Memory B cell (primary cell): ENCODE data around the gene UBE2O.

ENCODE experiments used
- ATAC-seq: fragments of 150-1000 bp; cut with Tn5 transposase; 2 replicates; pipeline ENCODE4 v1.10.0; 2021; ENCODE audit warnings: low read depth, mild to moderate bottlenecking, moderate library complexity
- DNase-seq, 2 donors: peaks; one replicate each; pipeline ENCODE4 v3.0.0; 2022; ENCODE audit warnings: low spot score in 2 of 2
- H3K27ac Mint-ChIP-seq: one replicate; pipeline ENCODE4 v1.8.0; 2022; ENCODE audit warnings: mild to moderate bottlenecking, moderate library complexity, mixed read lengths
- H3K27me3 Mint-ChIP-seq: one replicate; pipeline ENCODE4 v1.8.0; 2022; ENCODE audit warnings: mixed read lengths
- H3K36me3 Mint-ChIP-seq: one replicate; pipeline ENCODE4 v1.8.0; 2022; ENCODE audit warnings: mild to moderate bottlenecking, mixed read lengths
- H3K4me1 Mint-ChIP-seq: one replicate; pipeline ENCODE4 v1.8.0; 2022; ENCODE audit warnings: mixed read lengths
- H3K4me3 Mint-ChIP-seq: one replicate; pipeline ENCODE4 v1.8.0; 2022; ENCODE audit warnings: mild to moderate bottlenecking, moderate library complexity, mixed read lengths
- H3K9me3 Mint-ChIP-seq: one replicate; pipeline ENCODE4 v1.8.0; 2022; ENCODE audit warnings: mixed read lengths

UBE2O gene

DNA sequence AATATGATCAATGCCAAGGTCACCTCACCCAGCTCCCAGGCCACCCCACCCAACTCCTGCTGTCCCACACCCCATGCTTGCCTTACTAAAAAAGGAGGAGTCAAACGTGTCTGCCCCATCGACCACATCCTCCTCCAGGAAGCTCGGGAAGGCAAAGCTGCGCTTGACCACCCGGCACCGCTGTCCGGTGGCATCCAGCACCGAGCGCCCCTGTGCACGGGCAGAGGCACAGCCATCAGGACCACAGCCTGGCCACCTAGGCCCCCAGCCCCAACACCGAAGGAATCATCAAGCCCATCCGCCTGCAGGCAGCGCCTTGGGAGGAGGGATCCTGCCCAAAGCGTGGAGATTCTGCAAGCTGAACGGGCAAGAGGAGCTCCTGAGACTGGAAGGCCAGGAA is 24.6 kb upstream of the UBE2O start:
- no peak overlapping the region for H3K4me3 Mint-ChIP-seq
- H3K36me3 Mint-ChIP-seq: peaks cover 28% of the 10 kb centered on the region
- H3K9me3 Mint-ChIP-seq: no peaks in the 10 kb centered on the region
- no peaks in the 10 kb centered on the region for H3K27me3 Mint-ChIP-seq
- peaks cover 28% of the 10 kb centered on the region for H3K4me1 Mint-ChIP-seq
- H3K27ac Mint-ChIP-seq: no peak overlapping the region
- no peak for DNase-seq
- no peak for ATAC-seq

DNA sequence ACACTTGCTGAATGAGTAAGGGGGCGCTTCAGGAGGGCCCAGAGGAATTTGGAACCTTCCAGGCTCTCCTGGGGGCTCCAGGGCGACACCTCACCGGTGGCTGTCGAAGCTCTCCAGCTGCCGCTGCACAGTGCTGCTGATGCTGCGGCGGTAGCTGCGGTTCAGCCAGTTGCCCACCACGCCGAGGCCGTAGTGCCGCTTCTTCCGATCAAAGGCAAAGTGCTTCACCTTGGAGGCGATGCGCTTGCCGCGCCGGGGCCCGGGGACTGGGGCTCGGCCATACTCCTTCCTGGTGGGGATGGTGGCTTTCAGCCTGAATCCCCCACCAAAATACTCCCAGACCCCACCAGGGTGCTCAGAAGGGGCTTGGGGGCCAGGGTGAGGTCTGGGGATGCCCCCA is 23.8 kb upstream of the UBE2O start:
- H3K4me1 Mint-ChIP-seq: peaks cover 25% of the 10 kb centered on the region
- no peak for DNase-seq
- H3K36me3 Mint-ChIP-seq: peaks cover 31% of the 10 kb centered on the region
- no peak overlapping the region for H3K4me3 Mint-ChIP-seq
- no peak for ATAC-seq
- no peaks in the 10 kb centered on the region for H3K27me3 Mint-ChIP-seq
- no peaks in the 10 kb centered on the region for H3K9me3 Mint-ChIP-seq
- H3K27ac Mint-ChIP-seq: no peak overlapping the region

DNA sequence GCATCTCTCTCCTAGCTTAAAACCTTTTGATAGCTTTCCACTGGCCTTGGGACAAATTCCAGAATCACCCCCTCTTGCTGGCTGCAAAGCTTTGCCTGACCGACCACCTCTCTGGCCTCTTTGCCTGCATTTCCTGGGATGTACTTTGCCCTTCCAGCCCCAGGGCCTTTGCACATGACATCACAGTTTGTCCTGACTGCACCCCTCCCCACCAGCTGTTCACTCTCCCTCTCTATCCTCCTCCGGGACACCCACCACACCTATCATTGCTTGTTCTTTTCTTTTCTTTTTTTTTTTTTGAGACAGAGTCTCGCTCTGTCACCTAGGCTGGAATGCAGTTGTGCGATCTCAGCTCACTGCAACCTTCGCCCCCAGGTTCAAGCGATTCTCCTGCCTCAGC is 22.4 kb upstream of the UBE2O start:
- Mint-ChIP-seq H3K27ac (peak overlapping the region; percentile 66), H3K9me3 (no peaks in the 10 kb centered on the region), H3K4me1 (peaks cover 26% of the 10 kb centered on the region), H3K4me3 (no peak overlapping the region), H3K27me3 (no peaks in the 10 kb centered on the region), H3K36me3 (peaks cover 35% of the 10 kb centered on the region)
- DNase-seq (no peak), ATAC-seq (no peak)

DNA sequence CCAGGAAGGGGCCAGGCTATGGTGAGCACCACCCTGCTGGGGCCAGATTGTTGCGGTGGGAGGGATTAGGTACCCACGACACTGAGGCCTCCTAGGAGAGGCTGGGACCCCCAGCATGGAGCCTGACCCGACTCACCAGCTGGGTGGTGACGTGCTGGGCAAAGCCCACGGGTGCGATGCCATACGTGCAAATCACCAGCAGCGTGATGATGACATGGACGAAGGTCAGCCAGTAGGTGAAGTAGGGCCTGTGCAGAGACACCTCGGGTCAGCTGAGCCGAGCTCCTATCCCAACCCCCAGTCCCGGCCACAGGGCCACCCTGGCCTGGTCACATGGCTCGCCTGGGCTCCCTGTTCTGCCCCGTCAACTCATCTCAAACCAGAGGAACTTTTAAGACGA is 21.9 kb upstream of the UBE2O start:
- H3K9me3 Mint-ChIP-seq: no peaks in the 10 kb centered on the region
- ATAC-seq: no peak

DNA sequence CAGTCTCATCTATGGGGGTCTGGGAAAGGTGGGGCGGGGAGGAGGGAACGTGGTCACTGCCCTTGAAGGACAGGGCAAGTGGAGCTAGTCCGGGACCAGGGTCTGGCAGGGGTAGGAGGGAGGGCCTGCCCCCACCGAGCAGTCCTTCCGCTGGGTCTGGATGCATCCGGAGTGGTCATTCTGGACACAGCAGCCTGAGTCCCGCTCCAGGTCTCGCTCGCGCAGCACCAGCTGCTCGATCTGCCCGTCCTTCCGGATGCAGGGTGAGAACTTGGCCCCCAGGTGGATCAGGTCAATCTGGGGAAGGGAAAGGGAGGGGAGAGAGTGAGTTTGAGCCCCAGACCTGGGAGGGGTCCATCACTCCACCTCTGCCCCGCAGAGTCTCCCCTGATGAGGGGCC is 21.3 kb upstream of the UBE2O start:
- H3K27ac Mint-ChIP-seq: no peak overlapping the region
- ATAC-seq: no peak
- peaks cover 25% of the 10 kb centered on the region for H3K4me1 Mint-ChIP-seq
- H3K4me3 Mint-ChIP-seq: no peak overlapping the region
- peaks cover 33% of the 10 kb centered on the region for H3K36me3 Mint-ChIP-seq
- H3K9me3 Mint-ChIP-seq: no peaks in the 10 kb centered on the region
- no peak for DNase-seq
- no peaks in the 10 kb centered on the region for H3K27me3 Mint-ChIP-seq

More for the DNA sequence above, 21.9 kb upstream of the UBE2O start:
- no peaks in the 10 kb centered on the region for H3K27me3 Mint-ChIP-seq
- peaks cover 35% of the 10 kb centered on the region for H3K36me3 Mint-ChIP-seq
- no peak for DNase-seq
- H3K27ac Mint-ChIP-seq: peak overlapping the region; percentile 66
- no peak overlapping the region for H3K4me3 Mint-ChIP-seq
- H3K4me1 Mint-ChIP-seq: peaks cover 27% of the 10 kb centered on the region

DNA sequence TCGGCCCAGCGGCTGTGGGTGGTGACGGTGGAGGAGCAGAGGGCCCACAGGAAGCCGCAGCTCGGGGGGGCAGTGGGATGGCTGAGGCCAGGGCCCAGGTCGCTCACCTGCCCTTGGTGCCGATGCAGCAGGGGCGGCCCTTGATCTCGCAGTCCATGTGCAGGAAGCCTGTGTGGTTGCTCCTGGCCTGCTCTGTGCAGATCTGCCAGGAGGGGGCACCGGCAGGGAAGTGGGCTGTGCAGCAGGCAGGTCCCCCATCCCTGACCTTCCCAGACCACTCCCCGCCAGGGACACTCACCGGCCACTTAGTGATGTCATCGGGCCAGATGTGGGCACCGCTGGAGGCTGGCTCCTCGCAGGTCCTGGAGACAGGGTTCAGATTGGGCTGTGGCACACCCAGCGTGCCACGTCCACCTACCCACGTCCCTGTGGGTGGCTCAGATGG is 20.6 kb upstream of the UBE2O start:
- peak; percentile 37 for ATAC-seq
- Mint-ChIP-seq H3K4me3 (no peak overlapping the region), H3K27me3 (no peaks in the 10 kb centered on the region), H3K9me3 (no peaks in the 10 kb centered on the region), H3K27ac (peak overlapping the region; percentile 83), H3K4me1 (peaks cover 27% of the 10 kb centered on the region), H3K36me3 (peaks cover 33% of the 10 kb centered on the region)
- no peak for DNase-seq

DNA sequence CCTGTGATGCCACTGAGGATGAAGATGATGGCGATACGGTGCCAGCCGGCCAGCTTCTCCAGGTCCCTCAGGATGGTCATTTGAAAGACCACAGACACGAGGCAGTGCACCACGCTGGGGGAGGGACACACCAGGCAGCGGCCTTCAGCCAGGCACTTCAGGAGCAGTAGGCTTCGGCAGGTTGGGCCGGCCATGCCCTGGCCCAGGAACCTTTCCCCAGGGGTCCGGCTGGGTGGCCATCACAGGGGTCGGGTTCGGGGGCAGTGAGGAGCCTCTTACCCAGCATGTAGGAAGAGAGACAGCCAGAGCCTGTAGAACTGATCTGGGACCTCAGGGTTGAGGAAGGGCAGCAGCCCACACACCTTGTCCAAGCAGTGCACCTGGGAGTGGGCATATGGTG is 19.8 kb upstream of the UBE2O start:
- DNase-seq (no peak), ATAC-seq (no peak)
- H3K4me1 Mint-ChIP-seq: peaks cover 23% of the 10 kb centered on the region
- no peak overlapping the region for H3K27ac Mint-ChIP-seq
- no peak overlapping the region for H3K4me3 Mint-ChIP-seq
- no peaks in the 10 kb centered on the region for H3K27me3 Mint-ChIP-seq
- peaks cover 28% of the 10 kb centered on the region for H3K36me3 Mint-ChIP-seq
- no peaks in the 10 kb centered on the region for H3K9me3 Mint-ChIP-seq

DNA sequence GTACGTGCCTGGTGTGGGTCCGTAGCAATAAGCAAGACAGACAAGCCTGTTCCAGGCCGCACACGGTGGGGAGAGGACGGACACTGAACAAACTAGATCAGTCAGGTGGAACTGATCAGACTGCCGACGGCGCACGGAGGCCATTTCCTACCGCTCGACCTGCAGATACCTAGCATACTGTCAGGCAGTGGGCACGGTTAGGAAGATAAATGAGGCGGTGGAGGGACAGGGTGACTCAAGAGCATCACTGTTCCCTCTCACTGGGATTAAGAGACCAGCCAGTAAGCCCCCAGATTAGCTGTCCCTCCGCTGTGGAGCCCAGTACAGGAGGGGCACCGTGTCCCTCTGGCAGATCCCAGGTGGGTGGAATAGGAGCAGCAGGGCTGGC is 19.3 kb upstream of the UBE2O start:
- Mint-ChIP-seq H3K27ac (no peak overlapping the region), H3K27me3 (no peaks in the 10 kb centered on the region), H3K4me3 (no peak overlapping the region), H3K9me3 (no peaks in the 10 kb centered on the region), H3K36me3 (peaks cover 28% of the 10 kb centered on the region), H3K4me1 (peaks cover 23% of the 10 kb centered on the region)
- DNase-seq (no peak), ATAC-seq (no peak)

DNA sequence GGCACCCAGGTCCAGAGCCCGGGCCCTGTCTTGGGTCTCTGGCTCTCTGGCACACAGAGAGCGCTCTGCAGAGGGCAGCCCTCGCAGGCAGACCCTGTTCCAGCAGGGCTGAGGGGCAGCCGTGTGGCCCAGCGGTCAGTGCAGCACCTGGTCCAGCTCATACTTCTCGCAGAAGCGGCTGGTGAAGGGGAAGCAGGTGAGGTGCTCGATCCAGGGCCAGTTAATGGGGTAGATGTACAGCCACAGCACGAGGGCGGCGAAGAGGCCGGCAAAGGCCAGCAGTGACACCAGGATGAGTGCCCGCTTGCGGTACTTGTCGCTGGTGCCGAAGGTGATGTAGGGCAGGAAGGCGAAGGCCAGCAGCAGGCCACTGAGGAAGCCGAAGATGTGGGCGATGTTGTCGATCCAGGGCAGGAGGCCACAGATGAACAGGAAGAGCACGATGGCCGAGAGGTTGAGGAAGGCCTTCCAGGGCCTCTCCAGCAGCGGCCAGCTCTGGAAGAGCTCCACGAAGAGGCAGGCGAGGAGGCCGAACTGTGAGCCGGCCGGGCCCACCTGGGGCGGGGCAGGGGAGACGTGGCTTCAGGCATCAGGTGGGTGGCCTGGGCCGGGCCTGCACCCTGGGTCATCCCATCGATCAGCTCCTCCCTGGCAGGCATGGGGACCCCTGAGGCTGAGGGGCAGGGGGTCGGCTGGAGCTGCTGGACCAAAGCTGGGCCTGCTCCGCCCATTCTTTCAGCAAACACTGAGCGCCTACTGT is 18.7 kb upstream of the UBE2O start:
- Mint-ChIP-seq H3K36me3 (peaks cover 28% of the 10 kb centered on the region), H3K27ac (no peak overlapping the region), H3K9me3 (no peaks in the 10 kb centered on the region), H3K27me3 (no peaks in the 10 kb centered on the region), H3K4me3 (no peak overlapping the region), H3K4me1 (peaks cover 25% of the 10 kb centered on the region)
- no peak for DNase-seq
- no peak for ATAC-seq

DNA sequence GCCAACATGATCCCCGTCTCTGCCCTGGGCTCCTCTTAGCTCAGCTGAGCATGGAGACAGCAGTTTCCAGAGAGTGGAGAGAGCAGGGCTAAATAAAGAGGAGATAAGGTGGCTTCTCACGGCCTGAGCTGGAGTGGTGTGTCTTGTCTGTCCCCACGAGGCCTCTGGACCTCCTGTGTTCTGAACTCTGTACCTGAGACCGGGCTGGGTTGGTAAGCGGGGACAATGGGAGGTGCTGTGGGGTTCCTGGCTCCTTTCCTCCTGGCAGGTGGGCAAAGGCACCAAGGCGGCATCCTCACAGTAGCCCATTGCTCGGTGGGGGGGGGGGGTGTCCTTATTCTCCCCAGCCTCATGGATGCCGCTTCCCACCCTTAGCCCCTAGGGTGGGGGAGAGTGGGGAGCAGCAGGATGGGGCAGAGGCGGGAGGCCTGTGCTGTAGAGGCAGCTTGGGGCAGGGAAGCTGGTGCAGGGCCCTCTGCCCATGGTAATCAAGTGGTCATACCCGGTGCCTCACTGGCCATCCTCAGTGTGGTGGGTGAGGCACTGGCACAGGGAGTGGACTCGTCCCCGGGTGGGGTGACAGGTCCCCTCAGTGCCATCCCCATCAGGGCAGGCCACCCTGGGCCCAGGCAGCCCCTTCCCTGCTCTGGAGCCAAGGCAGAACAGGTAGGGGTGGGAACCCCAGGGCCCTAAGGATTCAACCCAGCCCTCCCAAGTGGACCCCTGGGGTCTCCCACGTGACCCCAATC is 17.2 kb upstream of the UBE2O start:
- no peak overlapping the region for H3K4me3 Mint-ChIP-seq
- H3K36me3 Mint-ChIP-seq: peaks cover 18% of the 10 kb centered on the region
- H3K27ac Mint-ChIP-seq: no peak overlapping the region
- no peaks in the 10 kb centered on the region for H3K27me3 Mint-ChIP-seq
- ATAC-seq (no peak), DNase-seq (no peak)
- H3K4me1 Mint-ChIP-seq: peaks cover 38% of the 10 kb centered on the region
- H3K9me3 Mint-ChIP-seq: no peaks in the 10 kb centered on the region

DNA sequence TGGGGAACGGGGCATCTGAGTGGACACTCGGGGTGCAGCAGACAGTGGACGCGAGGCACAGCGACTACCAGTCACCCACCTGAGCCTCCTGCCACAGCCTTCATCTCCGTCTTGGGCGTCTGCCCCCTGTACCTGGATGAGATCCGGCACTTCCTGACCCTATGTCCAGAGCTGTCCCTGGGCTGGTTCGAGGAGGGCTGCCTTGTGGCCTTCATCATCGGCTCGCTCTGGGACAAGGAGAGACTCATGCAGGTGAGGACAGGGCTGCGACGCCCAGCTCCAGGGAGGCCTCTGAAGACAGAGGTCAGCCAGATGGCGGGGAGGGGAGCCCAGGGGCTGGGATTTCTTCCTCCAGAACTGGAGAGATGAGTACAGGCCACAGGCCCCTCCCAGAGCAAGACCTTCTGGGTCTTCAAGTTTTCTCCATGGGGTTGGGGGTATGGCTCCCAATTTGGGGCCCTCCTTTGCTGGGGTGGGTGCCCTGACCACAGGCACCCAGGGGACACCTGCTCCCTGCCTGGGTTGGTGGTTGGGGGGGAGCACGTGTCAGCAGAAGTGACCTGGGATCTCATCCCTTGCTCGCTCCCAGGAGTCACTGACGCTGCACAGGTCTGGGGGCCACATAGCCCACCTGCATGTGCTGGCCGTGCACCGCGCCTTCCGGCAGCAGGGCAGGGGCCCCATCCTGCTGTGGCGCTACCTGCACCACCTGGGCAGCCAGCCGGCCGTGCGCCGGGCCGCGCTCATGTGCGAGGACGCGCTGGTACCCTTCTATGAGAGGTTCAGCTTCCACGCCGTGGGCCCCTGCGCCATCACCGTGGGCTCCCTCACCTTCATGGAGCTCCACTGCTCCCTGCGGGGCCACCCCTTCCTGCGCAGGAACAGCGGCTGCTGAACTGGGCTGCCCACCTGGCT is 16.4 kb upstream of the UBE2O start:
- no peak for DNase-seq
- no peak for ATAC-seq
- peak overlapping the region; percentile 63 for H3K27ac Mint-ChIP-seq
- H3K36me3 Mint-ChIP-seq: peaks cover 18% of the 10 kb centered on the region
- no peaks in the 10 kb centered on the region for H3K27me3 Mint-ChIP-seq
- H3K4me1 Mint-ChIP-seq: peaks cover 38% of the 10 kb centered on the region
- H3K9me3 Mint-ChIP-seq: no peaks in the 10 kb centered on the region
- H3K4me3 Mint-ChIP-seq: no peak overlapping the region

DNA sequence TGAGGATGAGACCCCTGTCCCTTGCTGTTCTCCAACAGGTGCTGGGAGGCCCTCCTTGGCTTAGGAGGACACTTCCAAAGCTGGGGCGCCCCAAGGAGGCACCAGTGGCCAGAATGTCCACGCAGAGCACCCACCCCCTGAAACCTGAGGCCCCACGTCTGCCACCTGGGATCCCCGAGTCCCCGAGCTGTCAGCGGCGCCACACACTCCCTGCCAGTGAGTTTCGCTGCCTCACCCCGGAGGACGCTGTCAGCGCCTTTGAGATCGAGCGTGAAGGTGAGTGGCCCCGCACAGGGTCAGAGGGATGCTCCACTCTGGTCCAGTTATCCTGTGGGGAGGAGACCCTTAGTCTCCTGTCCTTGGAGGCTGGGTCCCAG is 15.7 kb upstream of the UBE2O start:
- Mint-ChIP-seq H3K4me3 (no peak overlapping the region), H3K9me3 (no peaks in the 10 kb centered on the region), H3K36me3 (peaks cover 18% of the 10 kb centered on the region), H3K4me1 (peaks cover 38% of the 10 kb centered on the region), H3K27ac (no peak overlapping the region), H3K27me3 (peaks cover under 1% of the 10 kb centered on the region)
- DNase-seq (no peak), ATAC-seq (no peak)

DNA sequence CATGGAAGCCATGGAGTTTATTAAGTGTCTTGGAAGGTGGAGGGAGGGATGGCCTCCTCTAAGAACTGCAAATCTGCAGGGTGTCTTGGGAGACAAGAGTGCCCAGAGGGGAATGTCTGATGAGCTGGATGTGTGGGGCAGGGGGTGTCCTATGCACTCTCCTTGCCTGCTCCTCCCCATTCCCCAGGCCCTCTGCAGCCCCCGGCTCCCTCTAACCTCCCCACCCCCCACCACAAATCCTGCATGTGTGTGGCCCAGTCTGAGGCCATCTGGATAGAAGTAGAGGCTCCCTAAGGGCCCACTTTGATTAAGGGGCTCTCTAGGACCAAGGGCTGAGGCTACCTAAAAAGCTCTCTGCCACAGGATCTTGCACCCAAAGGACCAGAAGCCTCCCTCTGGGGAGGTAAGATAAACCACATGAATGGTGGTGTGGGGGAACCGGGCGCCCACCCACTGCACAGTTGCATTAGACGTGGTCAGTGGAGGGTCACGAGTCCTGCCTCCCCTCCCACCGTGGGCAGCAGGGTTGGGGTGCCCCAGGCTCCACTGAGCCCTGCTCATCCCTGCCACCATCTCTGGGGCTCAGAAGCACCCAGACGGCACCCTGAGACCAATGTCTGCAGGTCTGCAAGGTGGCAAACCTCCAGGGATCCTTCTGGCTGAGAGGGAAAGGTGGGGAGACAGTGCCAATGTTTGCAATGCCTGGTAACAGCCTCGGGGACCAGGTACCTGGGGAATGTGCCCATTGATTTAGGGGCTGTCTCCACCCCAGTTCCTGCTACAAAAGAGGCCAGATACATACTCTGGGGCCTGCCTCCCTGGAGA is 15.1 kb upstream of the UBE2O start:
- no peak overlapping the region for H3K4me3 Mint-ChIP-seq
- peaks cover 1% of the 10 kb centered on the region for H3K27me3 Mint-ChIP-seq
- peak overlapping the region; percentile 35 for H3K27ac Mint-ChIP-seq
- DNase-seq: no peak
- H3K36me3 Mint-ChIP-seq: peaks cover 12% of the 10 kb centered on the region
- H3K4me1 Mint-ChIP-seq: peaks cover 34% of the 10 kb centered on the region
- H3K9me3 Mint-ChIP-seq: no peaks in the 10 kb centered on the region
- ATAC-seq: peak; percentile 8
